Prostate gland (tissue), 2 donors: ENCODE measurements around the gene GINS2. TPM values are rescaled to one million over a fixed set of nuclear protein-coding genes. Genes with fewer than 3 reads are reported as not detected.

Experiments used
- DNase-seq: peaks from one replicate; pipeline ENCODE4 v3.0.0-alpha.2; 2019; ENCODE audit warnings: low spot score
- H3K27ac ChIP-seq, 2 donors: fragments of 200-600 bp; sonication (generic); 2 replicates each; pipeline ENCODE4 v1.5.1; 2017 to 2019
- H3K27me3 ChIP-seq: fragments of 200-600 bp; sonication (generic); replicated peaks from 2 replicates; pipeline ENCODE4 v1.5.1; 2019; ENCODE audit not compliant: insufficient read depth
- H3K36me3 ChIP-seq, 2 donors: fragments of 200-600 bp; sonication (generic); 1 replicate in 1 of 2; 2 replicates in 1 of 2; pipeline versions ENCODE4 v1.5.1 to v1.8.1; 2017 to 2019
- H3K4me1 ChIP-seq: fragments of 200-600 bp; sonication (generic); replicated peaks from 2 replicates; pipeline ENCODE4 v1.5.1; 2019
- H3K4me3 ChIP-seq, 2 donors: fragments of 200-600 bp; sonication (generic); 2 replicates each; pipeline ENCODE4 v1.5.1; 2017 to 2019
- H3K9me3 ChIP-seq: fragments of 200-600 bp; sonication (generic); 2 replicates; pipeline ENCODE4 v1.5.1; 2017
- POLR2A ChIP-seq: fragments of 450-650 bp; IDR thresholded peaks from one replicate; pipeline ENCODE4 v1.6.1; 2016; ENCODE audit warnings: antibody characterized with exemption, mild to moderate bottlenecking
- POLR2AphosphoS5 ChIP-seq: sonication (generic); formaldehyde crosslinking; IDR thresholded peaks from one replicate; pipeline ENCODE4 v1.6.1; 2017; ENCODE audit warnings: antibody characterized with exemption
- WGBS: methylation state at CpG from one replicate; pipeline ENCODE4 v1.1.5; 2018; 5-methylcytosine and 5-hydroxymethylcytosine counted together
- intact Hi-C: fragments of 100-400 bp; cut with DNase I; formaldehyde crosslinking; loops from one replicate; pipeline ENCODE4 v1.14.2; 2022
- total RNA-seq, 2 donors: library from RNA; depleted of rRNA; stranded (reverse); fragments of >200 nt; gene quantifications; one replicate each; pipeline ENCODE4 v1.1.0, GENCODE V29; 2016
- TF ChIP-seq, protein P1 (sequence below), 4 experiments: fragments of 200-600 bp in 2 of 4; fragments of 450-650 bp in 2 of 4; sonication (generic) in 2 of 4; IDR thresholded peaks; 1 replicate in 3 of 4; 2 replicates in 1 of 4; pipeline ENCODE4 v1.5.1; 2016 to 2019; ENCODE audit warnings: antibody characterized with exemption in 4 of 4, mild to moderate bottlenecking in 2 of 4, moderate library complexity in 2 of 4

GINS2 gene
- total RNA-seq, 2 donors from 2014 or later = 4.5 to 6.2 TPM

DNA sequence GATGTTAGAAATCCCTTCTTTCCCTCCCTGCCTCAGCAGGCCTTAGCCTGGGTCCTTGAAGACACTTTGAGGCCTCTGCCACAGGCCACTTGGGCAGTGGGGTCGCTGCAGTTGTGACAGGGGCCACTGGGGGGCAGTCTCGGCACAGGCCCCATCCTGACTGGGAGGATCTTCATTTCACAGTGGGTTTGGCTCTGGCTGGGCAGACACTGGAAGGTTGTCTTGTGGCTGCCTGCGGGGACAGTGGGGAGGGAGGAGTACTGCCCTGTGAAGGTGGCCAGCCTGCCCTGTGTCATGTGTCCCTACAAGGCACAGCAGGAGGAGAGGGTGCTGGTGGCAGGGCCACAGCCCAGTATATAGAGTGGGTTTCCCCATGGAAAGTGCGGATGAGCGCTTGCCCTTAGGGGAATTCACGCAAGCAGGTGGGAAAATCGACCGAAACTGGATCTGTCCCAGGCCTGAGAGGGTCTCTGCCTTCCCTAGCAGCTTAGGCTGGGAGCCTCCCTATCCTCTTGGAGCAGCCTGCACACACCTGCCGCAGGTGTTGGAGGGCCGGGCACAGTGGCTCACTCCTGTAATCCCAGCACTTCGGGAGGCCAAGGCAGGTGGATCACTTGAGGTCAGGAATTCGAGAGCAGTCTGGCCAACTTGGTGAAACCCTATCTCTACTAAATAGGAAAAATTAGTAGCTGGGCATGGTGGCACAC, 28.8 kb downstream of the GINS2 start:
- Histone ChIP-seq H3K27ac (peak overlapping the region; percentile 48 to 50), H3K36me3 (peaks cover 3 to 39% of the 10 kb centered on the region in 2 donors), H3K27me3 (no peaks in the 10 kb centered on the region), H3K4me1 (peaks cover 11% of the 10 kb centered on the region), H3K4me3 (no peak overlapping the region), H3K9me3 (no peaks in the 10 kb centered on the region)
- 67% methylated on average over 9 of the region's 12 CpGs for WGBS
- DNase-seq = peak; percentile 73
- intact Hi-C loops = no loop called here
- TF ChIP-seq POLR2A (no peak), POLR2AphosphoS5 (peak; percentile 61)
- TF ChIP-seq, protein P1, sequence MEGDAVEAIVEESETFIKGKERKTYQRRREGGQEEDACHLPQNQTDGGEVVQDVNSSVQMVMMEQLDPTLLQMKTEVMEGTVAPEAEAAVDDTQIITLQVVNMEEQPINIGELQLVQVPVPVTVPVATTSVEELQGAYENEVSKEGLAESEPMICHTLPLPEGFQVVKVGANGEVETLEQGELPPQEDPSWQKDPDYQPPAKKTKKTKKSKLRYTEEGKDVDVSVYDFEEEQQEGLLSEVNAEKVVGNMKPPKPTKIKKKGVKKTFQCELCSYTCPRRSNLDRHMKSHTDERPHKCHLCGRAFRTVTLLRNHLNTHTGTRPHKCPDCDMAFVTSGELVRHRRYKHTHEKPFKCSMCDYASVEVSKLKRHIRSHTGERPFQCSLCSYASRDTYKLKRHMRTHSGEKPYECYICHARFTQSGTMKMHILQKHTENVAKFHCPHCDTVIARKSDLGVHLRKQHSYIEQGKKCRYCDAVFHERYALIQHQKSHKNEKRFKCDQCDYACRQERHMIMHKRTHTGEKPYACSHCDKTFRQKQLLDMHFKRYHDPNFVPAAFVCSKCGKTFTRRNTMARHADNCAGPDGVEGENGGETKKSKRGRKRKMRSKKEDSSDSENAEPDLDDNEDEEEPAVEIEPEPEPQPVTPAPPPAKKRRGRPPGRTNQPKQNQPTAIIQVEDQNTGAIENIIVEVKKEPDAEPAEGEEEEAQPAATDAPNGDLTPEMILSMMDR (IDR thresholded peaks at IDR 0.05) = peak; percentile 81 to 94 (median 89)

DNA sequence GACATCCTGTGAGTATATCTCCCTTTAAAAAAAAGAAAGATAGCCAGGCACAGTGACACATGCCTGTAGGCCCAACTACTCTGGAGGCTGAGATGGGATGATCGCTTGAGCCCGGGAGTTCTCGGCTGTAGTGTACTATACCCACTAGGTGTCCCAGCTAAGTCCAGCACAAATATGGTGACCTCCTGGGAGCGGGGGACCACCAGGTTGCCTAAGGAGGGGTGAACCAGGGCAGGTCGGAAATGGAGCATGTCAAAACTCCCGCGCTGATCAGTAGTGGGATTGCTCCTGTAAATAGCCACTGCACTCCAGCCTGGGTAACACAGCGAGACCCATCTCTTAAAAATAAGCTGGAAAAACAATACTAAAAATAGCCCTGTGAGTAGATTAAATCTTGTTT, 29.4 kb downstream of the GINS2 start:
- 78% methylated on average over 8 of the region's 8 CpGs for WGBS
- no peaks in the 10 kb centered on the region for H3K9me3 ChIP-seq
- H3K36me3 ChIP-seq = peaks cover 3 to 33% of the 10 kb centered on the region in 2 donors
- DNase-seq = no peak
- intact Hi-C loops = no loop called here
- no peaks in the 10 kb centered on the region for H3K27me3 ChIP-seq
- H3K4me3 ChIP-seq = no peak overlapping the region
- peak overlapping the region; percentile 48 to 50 for H3K27ac ChIP-seq
- H3K4me1 ChIP-seq = peaks cover 11% of the 10 kb centered on the region
- TF ChIP-seq, protein P1 (IDR thresholded peaks at IDR 0.05) = no peak
- TF ChIP-seq POLR2AphosphoS5 (no peak), POLR2A (no peak)

DNA sequence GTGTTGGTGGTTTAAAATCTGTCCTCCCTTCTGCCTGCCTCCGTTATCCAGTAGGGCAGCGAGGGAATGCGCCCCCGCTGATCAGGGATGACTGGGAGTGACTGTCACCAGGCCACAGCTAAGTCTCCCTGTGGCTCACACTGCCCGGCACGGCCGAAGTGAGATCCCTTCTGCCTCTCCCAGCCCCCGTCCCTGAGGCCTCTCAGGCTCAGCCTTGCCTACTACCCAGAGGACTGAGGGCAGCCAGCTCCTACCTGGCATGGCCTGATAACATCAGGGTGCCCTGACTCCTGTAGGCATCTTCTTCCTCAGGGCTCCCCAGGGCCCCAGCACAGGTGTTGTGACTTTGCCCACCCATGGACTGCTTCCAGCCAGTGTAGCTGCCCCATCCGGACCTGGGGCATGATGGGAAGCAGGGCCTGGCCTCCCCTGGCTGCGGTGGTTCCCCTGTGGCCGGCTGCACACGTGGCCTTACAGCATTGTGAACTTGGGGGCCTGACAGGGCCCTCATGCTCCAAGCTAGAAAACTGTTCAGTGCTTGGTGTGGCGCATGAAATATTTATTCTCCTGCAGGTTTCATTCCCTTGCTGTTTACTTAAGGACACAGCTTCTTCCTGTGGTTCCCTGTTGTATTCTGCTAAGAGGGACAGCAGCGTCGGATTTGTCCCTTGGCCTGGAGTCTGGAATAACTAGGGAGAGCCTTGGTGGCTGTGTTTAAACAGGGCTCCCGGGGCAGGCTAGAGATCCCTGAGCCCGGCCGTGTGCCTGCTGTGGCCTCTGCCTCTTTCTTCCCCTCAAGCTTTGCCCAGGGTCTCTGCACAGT, 30.0 kb downstream of the GINS2 start:
- no peak for DNase-seq
- H3K4me3 ChIP-seq = no peak overlapping the region
- 87% methylated on average over 18 of the region's 18 CpGs for WGBS
- peak overlapping the region; percentile 48 to 50 for H3K27ac ChIP-seq
- H3K4me1 ChIP-seq = peaks cover 16% of the 10 kb centered on the region
- peaks cover 3 to 26% of the 10 kb centered on the region in 2 donors for H3K36me3 ChIP-seq
- intact Hi-C loops = no loop called here
- H3K27me3 ChIP-seq = no peaks in the 10 kb centered on the region
- TF ChIP-seq POLR2AphosphoS5 (peak; percentile 16), POLR2A (no peak)
- no peaks in the 10 kb centered on the region for H3K9me3 ChIP-seq

DNA sequence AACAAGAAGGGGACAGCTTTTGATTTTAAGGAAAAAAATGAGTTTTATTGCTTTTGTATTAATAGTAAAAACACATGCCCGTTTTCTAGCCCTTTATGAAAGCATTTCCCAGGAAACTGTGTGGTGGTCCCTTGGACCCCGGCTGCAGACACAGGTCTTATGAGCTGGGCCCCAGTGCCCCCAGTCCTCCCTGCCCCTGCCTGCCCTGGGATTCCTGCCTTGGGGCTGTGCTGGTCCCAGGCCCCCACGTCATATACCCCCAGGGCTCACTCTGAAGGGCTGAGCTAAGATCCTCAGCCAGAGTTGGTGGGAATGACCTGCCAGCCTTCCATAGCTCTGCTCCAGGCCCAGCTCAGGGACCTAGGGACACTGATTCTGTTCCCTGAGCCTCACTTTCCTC, 30.8 kb downstream of the GINS2 start:
- Histone ChIP-seq H3K27ac (peak overlapping the region in 1 of 2 donors; percentile 48), H3K36me3 (peaks cover 0 to 20% of the 10 kb centered on the region in 2 donors), H3K4me1 (peaks cover 21% of the 10 kb centered on the region), H3K9me3 (no peaks in the 10 kb centered on the region), H3K4me3 (no peak overlapping the region), H3K27me3 (no peaks in the 10 kb centered on the region)
- no peak for DNase-seq
- WGBS = 84% methylated on average over 3 of the region's 3 CpGs
- intact Hi-C loops = no loop called here
- TF ChIP-seq POLR2AphosphoS5 (no peak), POLR2A (no peak)
- TF ChIP-seq, protein P1 (IDR thresholded peaks at IDR 0.05) = no peak

DNA sequence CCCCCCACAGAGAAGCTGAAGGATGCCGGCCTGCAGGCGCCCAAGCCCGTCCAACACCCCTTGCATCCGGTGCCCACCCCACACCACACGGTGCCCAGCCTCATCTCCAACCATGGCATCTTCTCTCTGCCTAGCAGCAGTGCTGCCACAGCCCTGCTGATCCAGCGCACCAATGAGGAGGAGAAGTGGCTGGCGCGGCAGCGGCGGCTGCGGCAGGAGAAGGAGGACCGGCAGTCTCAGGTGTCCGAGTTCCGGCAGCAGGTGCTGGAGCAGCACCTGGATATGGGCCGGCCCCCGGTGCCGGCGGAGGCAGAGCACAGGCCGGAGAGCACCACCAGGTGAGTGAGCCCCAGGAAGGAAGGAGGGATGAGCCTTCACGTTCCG, 31.5 kb downstream of the GINS2 start:
- Histone ChIP-seq H3K27me3 (no peaks in the 10 kb centered on the region), H3K36me3 (peaks cover 0 to 18% of the 10 kb centered on the region in 2 donors)

More for the DNA sequence above, 31.5 kb downstream of the GINS2 start:
- TF ChIP-seq, protein P1 (IDR thresholded peaks at IDR 0.05) = no peak
- no peak for TF ChIP-seq POLR2A
- H3K4me1 ChIP-seq = peaks cover 21% of the 10 kb centered on the region
- H3K4me3 ChIP-seq = no peak overlapping the region
- no peaks in the 10 kb centered on the region for H3K9me3 ChIP-seq
- intact Hi-C loops = no loop called here
- 91% methylated on average over 21 of the region's 21 CpGs for WGBS
- no peak for DNase-seq
- H3K27ac ChIP-seq = no peak overlapping the region
